VCaP (cell line): Measurements from ENCODE around the gene ZFP92.
A peak's percentile ranks its signal among the peaks of the same experiment; 100 is the strongest.

Experiments used
- H3K27ac ChIP-seq: fragments of 450-650 bp; 2 replicates; pipeline ENCODE4 v1.5.1; 2017
- TF ChIP-seq, protein P1 (sequence below): fragments of 450-650 bp; conservative IDR thresholded peaks from 2 replicates; pipeline ENCODE4 v1.5.1; 2017; ENCODE audit warnings: mild to moderate bottlenecking, moderate library complexity

Gene ZFP92

DNA sequence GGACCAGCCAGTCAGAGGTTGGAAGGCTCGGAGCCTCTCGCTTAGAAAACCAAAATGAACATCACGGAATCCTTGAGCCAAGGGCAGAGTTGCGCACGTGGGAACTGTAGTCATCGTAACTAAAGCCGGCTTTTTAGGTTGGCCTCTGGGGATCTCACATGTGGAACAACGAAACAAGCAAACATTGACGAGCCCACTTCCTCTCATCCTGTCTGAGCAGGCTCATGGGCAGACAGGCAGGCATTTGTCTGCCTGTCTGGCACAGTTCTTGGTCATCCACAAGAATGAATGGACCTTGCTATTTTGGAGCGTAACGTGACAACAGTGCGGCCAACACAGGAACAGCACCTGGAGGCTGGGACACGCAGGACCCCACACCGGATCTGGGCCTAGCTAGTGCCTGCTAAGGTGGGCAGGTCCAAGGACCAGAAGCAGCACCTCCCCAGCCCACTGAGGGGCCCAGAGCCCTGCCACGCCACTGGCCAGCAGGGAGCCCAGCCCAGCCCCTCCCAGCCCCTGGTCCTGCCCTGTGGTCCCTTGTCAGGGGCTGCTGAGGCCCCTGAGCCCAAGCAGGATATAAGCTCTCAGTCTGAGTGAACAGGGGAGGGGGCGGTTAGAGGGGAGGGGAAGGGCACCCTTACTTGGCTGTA, 43.8 kb downstream of the ZFP92 start:
- TF ChIP-seq, protein P1, sequence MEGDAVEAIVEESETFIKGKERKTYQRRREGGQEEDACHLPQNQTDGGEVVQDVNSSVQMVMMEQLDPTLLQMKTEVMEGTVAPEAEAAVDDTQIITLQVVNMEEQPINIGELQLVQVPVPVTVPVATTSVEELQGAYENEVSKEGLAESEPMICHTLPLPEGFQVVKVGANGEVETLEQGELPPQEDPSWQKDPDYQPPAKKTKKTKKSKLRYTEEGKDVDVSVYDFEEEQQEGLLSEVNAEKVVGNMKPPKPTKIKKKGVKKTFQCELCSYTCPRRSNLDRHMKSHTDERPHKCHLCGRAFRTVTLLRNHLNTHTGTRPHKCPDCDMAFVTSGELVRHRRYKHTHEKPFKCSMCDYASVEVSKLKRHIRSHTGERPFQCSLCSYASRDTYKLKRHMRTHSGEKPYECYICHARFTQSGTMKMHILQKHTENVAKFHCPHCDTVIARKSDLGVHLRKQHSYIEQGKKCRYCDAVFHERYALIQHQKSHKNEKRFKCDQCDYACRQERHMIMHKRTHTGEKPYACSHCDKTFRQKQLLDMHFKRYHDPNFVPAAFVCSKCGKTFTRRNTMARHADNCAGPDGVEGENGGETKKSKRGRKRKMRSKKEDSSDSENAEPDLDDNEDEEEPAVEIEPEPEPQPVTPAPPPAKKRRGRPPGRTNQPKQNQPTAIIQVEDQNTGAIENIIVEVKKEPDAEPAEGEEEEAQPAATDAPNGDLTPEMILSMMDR = no peak
- no peak overlapping the region for H3K27ac ChIP-seq

DNA sequence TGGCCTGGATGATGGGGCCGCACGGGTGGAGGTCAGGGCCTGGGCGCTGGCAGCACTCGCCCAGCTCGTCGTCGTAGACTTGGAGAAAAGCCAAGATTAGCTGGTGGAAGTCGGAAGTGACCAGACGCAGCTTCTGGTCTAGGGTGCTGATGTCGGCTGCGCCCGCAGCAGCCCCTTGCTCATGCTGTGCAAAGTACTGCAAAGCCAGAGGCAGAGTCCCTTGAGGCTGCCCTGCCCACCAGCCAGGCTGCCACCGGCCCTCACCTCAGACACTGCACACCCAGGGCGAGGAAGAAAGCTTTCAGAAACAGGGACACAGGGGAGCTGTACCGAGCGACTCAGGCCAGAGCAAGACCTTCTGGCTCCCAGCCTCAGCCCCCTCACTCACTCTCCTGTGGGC, 44.3 kb downstream of the ZFP92 start:
- no peak overlapping the region; the same call in 1 of the 2 replicates for H3K27ac ChIP-seq
- TF ChIP-seq, protein P1 = no peak

DNA sequence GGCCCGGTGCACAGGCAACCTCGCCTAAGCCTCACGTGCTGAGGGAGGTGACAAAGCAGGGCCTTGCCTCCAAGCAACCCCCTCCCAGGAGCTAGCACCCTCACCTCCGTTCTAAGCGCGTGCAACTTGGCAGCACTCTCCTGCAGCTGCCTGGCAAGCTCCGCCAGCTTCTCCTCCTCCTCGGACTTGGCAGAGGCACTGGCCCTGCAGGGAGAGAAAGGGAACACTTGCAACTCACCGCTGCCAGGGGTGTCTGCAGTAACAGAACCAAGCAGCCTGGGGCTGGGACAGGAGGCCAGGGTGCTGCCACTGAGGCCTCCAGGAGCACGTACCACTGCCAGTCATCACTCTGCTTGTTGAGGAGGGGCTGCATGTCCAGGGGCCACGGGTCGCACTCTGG, 44.9 kb downstream of the ZFP92 start:
- H3K27ac ChIP-seq = peak overlapping the region; percentile 22; the same call in 1 of the 2 replicates
- TF ChIP-seq, protein P1 = no peak

DNA sequence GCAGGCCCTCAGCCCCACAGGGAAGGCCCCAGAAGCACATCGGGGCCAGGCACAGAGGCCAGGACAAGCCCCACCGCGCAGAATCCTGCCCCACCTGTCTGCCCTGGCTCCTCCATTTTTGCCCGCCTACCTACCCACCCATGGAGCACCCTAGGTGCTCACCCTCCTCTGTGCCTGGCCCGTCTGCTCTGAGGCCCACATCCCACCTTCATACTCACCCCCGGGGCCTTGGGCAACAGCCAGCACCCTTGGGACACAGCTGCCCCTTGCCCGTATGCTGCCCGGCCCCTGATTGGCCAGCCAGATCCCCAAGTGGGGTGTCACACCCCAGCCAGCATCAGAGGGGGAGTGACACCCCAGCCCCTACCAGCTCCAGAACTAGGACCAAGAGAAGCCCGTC, 45.4 kb downstream of the ZFP92 start:
- TF ChIP-seq, protein P1 = no peak
- H3K27ac ChIP-seq = peak overlapping the region; percentile 22; the same call in 1 of the 2 replicates

DNA sequence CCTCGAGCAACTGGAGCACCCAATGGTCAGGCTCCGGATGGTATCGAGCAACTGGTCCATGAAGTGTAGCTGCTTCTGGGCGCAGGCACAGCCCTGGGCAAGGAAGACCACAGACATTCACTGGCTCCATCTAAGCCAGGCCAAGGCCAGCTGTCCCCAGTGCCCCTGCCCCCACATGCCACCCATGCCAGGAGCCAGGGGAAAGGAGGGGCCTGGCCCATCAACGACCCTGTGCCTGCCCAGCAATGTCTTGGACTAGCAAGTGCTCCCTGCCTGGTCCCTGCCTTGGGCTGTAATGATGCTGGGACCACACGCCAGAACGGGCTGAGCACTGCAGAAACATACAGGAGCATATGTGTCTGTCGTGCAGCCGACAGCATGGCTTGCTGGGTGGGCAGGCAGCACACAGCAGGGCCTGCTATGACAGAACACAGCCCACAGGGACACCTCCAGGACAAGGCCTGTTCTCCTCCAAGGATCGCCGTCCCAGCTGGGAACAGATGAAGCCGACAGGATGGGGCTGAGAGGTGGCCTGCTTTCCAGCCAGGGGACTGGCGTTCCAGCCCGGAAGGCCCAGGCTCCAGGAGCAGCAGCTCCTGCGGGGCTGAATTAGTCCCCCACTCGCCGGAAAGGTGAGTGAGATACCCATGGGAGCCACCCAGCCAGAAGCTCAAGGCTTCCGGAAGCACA, 46.0 kb downstream of the ZFP92 start:
- TF ChIP-seq, protein P1 = no peak
- H3K27ac ChIP-seq = peak overlapping the region; percentile 22; the same call in 1 of the 2 replicates

DNA sequence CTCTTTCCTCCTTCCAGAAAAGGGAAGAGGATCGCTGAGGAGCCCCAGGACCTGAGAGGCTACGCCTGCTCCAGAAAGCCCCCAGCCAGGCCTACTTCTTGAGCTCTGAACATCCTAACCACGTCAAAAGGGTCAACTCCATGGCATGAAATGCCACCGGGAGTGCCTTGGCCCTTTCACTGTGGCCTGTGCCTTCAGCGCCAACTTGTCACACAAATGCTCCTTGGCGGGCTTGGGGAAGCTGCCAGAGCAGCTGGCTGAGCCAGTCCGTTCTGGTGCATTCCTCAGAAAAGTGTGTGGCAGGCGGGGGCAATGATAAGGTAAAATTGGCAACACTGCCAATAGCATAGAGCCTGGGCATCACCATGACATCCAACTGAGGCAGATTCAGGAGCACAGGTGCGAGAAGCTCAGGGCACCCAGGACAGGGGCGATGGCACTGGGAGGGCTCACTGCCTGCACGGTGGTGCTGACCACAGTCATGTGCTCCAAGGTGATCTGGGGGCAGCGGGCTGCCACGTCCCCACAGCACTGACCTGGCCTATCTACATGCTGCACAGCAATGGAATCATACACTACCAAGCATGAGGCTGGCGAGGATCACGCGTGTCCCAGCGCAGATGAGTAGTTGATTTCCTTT, 46.7 kb downstream of the ZFP92 start:
- H3K27ac ChIP-seq = no peak overlapping the region
- TF ChIP-seq, protein P1 = no peak

DNA sequence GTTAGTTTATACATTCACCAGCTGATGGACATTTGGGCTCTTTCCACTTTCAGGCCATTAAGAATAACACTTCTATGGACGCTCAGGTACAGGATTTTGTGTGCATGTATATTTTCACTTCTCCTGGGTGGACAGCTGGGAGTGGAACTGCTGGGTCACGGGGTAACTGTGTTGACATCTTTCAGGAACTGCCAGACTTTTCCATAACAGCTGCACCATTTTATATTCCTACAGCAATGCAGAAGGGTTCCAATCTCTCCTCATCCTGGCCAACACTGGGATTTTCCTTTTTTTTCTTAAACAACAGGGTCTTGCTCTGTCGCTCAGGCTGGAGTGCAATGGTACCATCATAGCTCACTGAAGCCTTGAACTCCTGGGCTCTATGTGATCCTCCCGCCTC, 47.2 kb downstream of the ZFP92 start:
- TF ChIP-seq, protein P1 = no peak
- H3K27ac ChIP-seq = no peak overlapping the region
